Loucy (cell line): ENCODE results near the gene CKMT2.

Experiments used
- CTCF ChIP-seq: fragments of 200-600 bp; sonication (generic); conservative IDR thresholded peaks from 2 replicates; pipeline ENCODE4 v1.5.1; 2014; ENCODE audit warnings: mild to moderate bottlenecking, antibody characterized with exemption, low read length
- EZH2phosphoT487 ChIP-seq: fragments of 200-600 bp; IDR thresholded peaks from 2 replicates; pipeline ENCODE4 v1.6.1; 2018; ENCODE audit warnings: antibody characterized with exemption, mild to moderate bottlenecking, moderate library complexity, borderline replicate concordance

- TF ChIP-seq CTCF (no peak), EZH2phosphoT487 (no peak)
Observed at GRCh38 chr5:81245871-81246235, 12.7 kb downstream of the CKMT2 start.
